Loucy (cell line): Measurements from ENCODE around the gene UTP4.

Source experiments
- CTCF ChIP-seq: fragments of 200-600 bp; sonication (generic); conservative IDR thresholded peaks from 2 replicates; pipeline ENCODE4 v1.5.1; 2014; ENCODE audit warnings: mild to moderate bottlenecking, antibody characterized with exemption, low read length
- EZH2phosphoT487 ChIP-seq: fragments of 200-600 bp; IDR thresholded peaks from 2 replicates; pipeline ENCODE4 v1.6.1; 2018; ENCODE audit warnings: antibody characterized with exemption, mild to moderate bottlenecking, moderate library complexity, borderline replicate concordance

DNA sequence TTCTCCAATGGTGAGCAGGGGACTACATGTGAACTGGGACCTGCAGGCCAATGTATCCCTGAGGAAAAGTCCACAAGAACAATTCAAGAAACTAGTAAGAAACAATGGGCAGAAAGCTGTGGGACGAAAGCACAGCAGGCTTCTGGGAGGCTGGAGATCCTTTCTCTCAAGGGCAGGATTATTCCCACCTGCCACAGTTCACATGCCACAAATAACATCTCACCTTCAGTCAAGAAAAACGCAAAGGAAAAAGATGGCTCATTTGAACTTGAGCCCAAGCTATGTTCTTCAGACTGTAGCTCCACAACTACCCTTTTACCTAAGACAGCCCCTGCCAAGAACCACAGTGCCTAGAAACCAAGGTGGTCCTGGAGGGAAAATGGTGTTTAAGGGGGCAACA lies 14.0 kb upstream of the UTP4 start:
- TF ChIP-seq CTCF = no peak
- TF ChIP-seq EZH2phosphoT487 = no peak
